Lower lobe of right lung (tissue), 2 donors: ENCODE measurements around the gene AARSD1. TPM values are rescaled to one million over a fixed set of nuclear protein-coding genes. Genes with fewer than 3 reads are reported as not detected.
"Not testable (repeated sequence)": the region's sequence is repeated elsewhere in the genome, so short reads cannot be mapped to it uniquely, and the experiment has no call there.

Experiments
- ATAC-seq, 2 donors: fragments of 200-7000 bp; cut with Tn5 transposase; one replicate each; pipeline ENCODE4 v1.9.1; 2020 to 2022; ENCODE audit warnings: mild to moderate bottlenecking in 2 of 2, moderate library complexity in 2 of 2
- DNase-seq: peaks from one replicate; pipeline ENCODE4 v3.0.0-alpha.2; 2020
- H3K27ac ChIP-seq: fragments of 200-600 bp; one replicate; pipeline ENCODE4 v1.8.0; 2022
- H3K27me3 ChIP-seq: fragments of 200-600 bp; one replicate; pipeline ENCODE4 v1.8.0; 2022; ENCODE audit warnings: low read depth
- H3K36me3 ChIP-seq: fragments of 200-600 bp; one replicate; pipeline ENCODE4 v1.8.0; 2022; ENCODE audit warnings: mild to moderate bottlenecking
- H3K4me1 ChIP-seq: fragments of 200-600 bp; one replicate; pipeline ENCODE4 v1.8.0; 2022
- H3K4me3 ChIP-seq: fragments of 200-600 bp; one replicate; pipeline ENCODE4 v1.8.0; 2022; ENCODE audit warnings: mild to moderate bottlenecking
- H3K9me3 ChIP-seq: fragments of 200-600 bp; one replicate; pipeline ENCODE4 v1.8.0; 2022
- CTCF ChIP-seq: fragments of 200-600 bp; IDR thresholded peaks from one replicate; pipeline ENCODE4 v1.8.0; 2022; ENCODE audit warnings: antibody characterized with exemption, mild to moderate bottlenecking
- intact Hi-C: fragments of 100-400 bp; cut with DNase I; formaldehyde crosslinking; loops from one replicate; pipeline ENCODE4 v1.11.0; 2022
- total RNA-seq: library from RNA; stranded (reverse); fragmentation: NEBNext Ultra II Directional; extraction: Animal tissue kit (Norgen Biotek cat#: 25700); gene quantifications from one replicate; pipeline ENCODE4 v1.2.1, GENCODE V29; 2021
- donor health status: DM: no; HTN: yes; CAD: no; lungs with severe emphysema.

The AARSD1 gene
- total RNA-seq, 1 donor from 2014 or later = 25.2 TPM

GRCh38 chr17:43006639-43007551, 42.6 kb upstream of the AARSD1 start, which contains the start of gene IFI35:
Gene IFI35, plus strand, starts transcription at chr17:43006784. Its CDS starts 164 bp downstream, at chr17:43006948.
- Histone ChIP-seq H3K27ac (peak within 1 kb of the TSS; percentile 96), H3K36me3 (peaks cover 40% of the 10 kb centered on the region), H3K9me3 (no peaks in the 10 kb centered on the region), H3K4me3 (peak within 1 kb of the TSS; percentile 84), H3K4me1 (peaks cover 35% of the 10 kb centered on the region), H3K27me3 (no peaks in the 10 kb centered on the region)
- intact Hi-C loops = no loop called here
- peak; percentile 95 to 97 for ATAC-seq
- peak; percentile 91 for DNase-seq
- TF ChIP-seq CTCF = peak; percentile 54

GRCh38 chr17:43003542-43004172, 39.4 kb upstream of the AARSD1 start:
- Histone ChIP-seq H3K4me1 (peaks cover 47% of the 10 kb centered on the region), H3K9me3 (no peaks in the 10 kb centered on the region), H3K36me3 (peaks cover 55% of the 10 kb centered on the region), H3K27me3 (no peaks in the 10 kb centered on the region), H3K4me3 (no peak overlapping the region), H3K27ac (no peak overlapping the region)
- no peak for ATAC-seq
- no peak for DNase-seq
- no peak for TF ChIP-seq CTCF
- intact Hi-C loops = no loop called here

- H3K27ac ChIP-seq, H3K9me3 ChIP-seq, H3K4me3 ChIP-seq, H3K27me3 ChIP-seq, ATAC-seq, DNase-seq, intact Hi-C loops: not testable (repeated sequence)
- peaks cover 55% of the 10 kb centered on the region for H3K36me3 ChIP-seq
- peaks cover 42% of the 10 kb centered on the region for H3K4me1 ChIP-seq
Observed at GRCh38 chr17:43000894-43001293, 36.6 kb upstream of the AARSD1 start.

GRCh38 chr17:42999003-42999525, 34.8 kb upstream of the AARSD1 start:
- Histone ChIP-seq H3K4me3 (peak overlapping the region; percentile 89), H3K4me1 (peaks cover 42% of the 10 kb centered on the region), H3K27ac (peak overlapping the region; percentile 96), H3K9me3 (no peaks in the 10 kb centered on the region), H3K36me3 (peaks cover 49% of the 10 kb centered on the region), H3K27me3 (no peaks in the 10 kb centered on the region)
- intact Hi-C loops = no loop called here
- no peak for TF ChIP-seq CTCF
- ATAC-seq = no peak
- no peak for DNase-seq

- intact Hi-C loops = no loop called here
- peak; percentile 98 to 99 for ATAC-seq
- peaks cover 48% of the 10 kb centered on the region for H3K36me3 ChIP-seq
- TF ChIP-seq CTCF = peak; percentile 92
- no peaks in the 10 kb centered on the region for H3K9me3 ChIP-seq
- H3K4me3 ChIP-seq = peak within 1 kb of the TSS; percentile 89
- H3K4me1 ChIP-seq = peaks cover 42% of the 10 kb centered on the region
- H3K27ac ChIP-seq = peak within 1 kb of the TSS; percentile 96
- DNase-seq = peak; percentile 98
- H3K27me3 ChIP-seq = no peaks in the 10 kb centered on the region
Observed at GRCh38 chr17:42997984-42998938, 34.0 kb upstream of the AARSD1 start, which contains the start of gene RPL27. Gene RPL27, plus strand, starts transcription at chr17:42998419. Its CDS starts 332 bp downstream, at chr17:42998751.
